Neural cell (in vitro differentiated cells): ENCODE measurements around the gene TEX2. TPM values are rescaled to one million over a fixed set of nuclear protein-coding genes. Genes with fewer than 3 reads are reported as not detected.
"Not testable (repeated sequence)": the region's sequence is repeated elsewhere in the genome, so short reads cannot be mapped to it uniquely, and the experiment has no call there.

Experiments used
- H2AFZ ChIP-seq: fragments of 200-600, 300-800 bp; sonication (generic), shearing (Covaris generic); 2 replicates; pipeline ENCODE4 v1.6.0; 2014; ENCODE audit warnings: low read depth, mild to moderate bottlenecking, antibody characterized with exemption, low read length, moderate library complexity
- H3F3A ChIP-seq: fragments of 200-600 bp; shearing (Covaris generic); 2 replicates; pipeline ENCODE4 v1.6.1; 2016; ENCODE audit warnings: mild to moderate bottlenecking, moderate library complexity, mixed read lengths, antibody characterized with exemption, low read length; ENCODE audit not compliant: insufficient read depth, poor library complexity, severe bottlenecking
- H3K27ac ChIP-seq: fragments of 200-600, 300-800 bp; sonication (generic), shearing (Covaris generic); 2 replicates; pipeline ENCODE4 v1.5.1; 2014; ENCODE audit warnings: mild to moderate bottlenecking, low read length, moderate library complexity
- H3K27me3 ChIP-seq: fragments of 300-800, 200-600 bp; sonication (generic), shearing (Covaris generic); 2 replicates; pipeline ENCODE4 v1.6.0; 2014; ENCODE audit warnings: mild to moderate bottlenecking, low read depth, low read length, moderate library complexity; ENCODE audit not compliant: insufficient read depth
- H3K36me3 ChIP-seq: fragments of 300-800, 200-600 bp; sonication (generic), shearing (Covaris generic); 2 replicates; pipeline ENCODE4 v1.5.1; 2014; ENCODE audit warnings: mild to moderate bottlenecking, antibody characterized with exemption, low read length, moderate library complexity; ENCODE audit not compliant: insufficient read depth
- H3K4me2 ChIP-seq: fragments of 300-800, 200-600 bp; sonication (generic), shearing (Covaris generic); 2 replicates; pipeline ENCODE4 v1.6.0; 2014; ENCODE audit warnings: mild to moderate bottlenecking, low read length
- H3K4me3 ChIP-seq: fragments of 300-800, 200-600 bp; sonication (generic), shearing (Covaris generic); 2 replicates; pipeline ENCODE4 v1.5.1; 2014; ENCODE audit warnings: mild to moderate bottlenecking, low read length, moderate library complexity
- H3K79me2 ChIP-seq: fragments of 200-600 bp; shearing (Covaris generic); replicated peaks from 2 replicates; pipeline ENCODE4 v1.6.0; 2014; ENCODE audit warnings: mild to moderate bottlenecking, low read length, moderate library complexity; ENCODE audit not compliant: insufficient read depth
- H3K9ac ChIP-seq: fragments of 300-800, 200-600 bp; sonication (generic), shearing (Covaris generic); 2 replicates; pipeline ENCODE4 v1.6.1; 2016; ENCODE audit warnings: mild to moderate bottlenecking, low read length, mixed read lengths
- H3K9me2 ChIP-seq: fragments of 200-600 bp; shearing (Covaris generic); 2 replicates; pipeline ENCODE4 v1.6.1; 2016; ENCODE audit warnings: mild to moderate bottlenecking, low read length, mixed read lengths; ENCODE audit not compliant: insufficient read depth
- H3K9me3 ChIP-seq: fragments of 200-600, 300-800 bp; sonication (generic), shearing (Covaris generic); 2 replicates; pipeline ENCODE4 v1.6.1; 2016; ENCODE audit warnings: mild to moderate bottlenecking, mixed run types, low read length, moderate library complexity, mixed read lengths
- H4K20me1 ChIP-seq: fragments of 200-600 bp; shearing (Covaris generic); 2 replicates; pipeline ENCODE4 v1.6.1; 2016; ENCODE audit warnings: mild to moderate bottlenecking, mixed run types; ENCODE audit not compliant: insufficient read depth
- EP300 ChIP-seq: fragments of 450-650 bp; conservative IDR thresholded peaks from 2 replicates; pipeline ENCODE4 v1.6.1; 2014; ENCODE audit warnings: antibody characterized with exemption, mild to moderate bottlenecking, moderate library complexity; ENCODE audit not compliant: poor library complexity, severe bottlenecking
- EZH2 ChIP-seq: fragments of 200-600, 300-800 bp; shearing (Covaris generic), sonication (generic); IDR thresholded peaks from 2 replicates; pipeline ENCODE4 v1.6.1; 2014; ENCODE audit warnings: antibody characterized with exemption, low read length, borderline replicate concordance, mild to moderate bottlenecking; ENCODE audit not compliant: insufficient read depth, poor library complexity, severe bottlenecking
- MXI1 ChIP-seq: fragments of 450-650 bp; conservative IDR thresholded peaks from 2 replicates; pipeline ENCODE4 v1.6.1; 2014; ENCODE audit warnings: antibody characterized with exemption, mild to moderate bottlenecking; ENCODE audit not compliant: poor library complexity, severe bottlenecking
- RAD21 ChIP-seq: fragments of 450-650 bp; conservative IDR thresholded peaks from 2 replicates; pipeline ENCODE4 v1.6.1; 2014; ENCODE audit warnings: antibody characterized with exemption, mild to moderate bottlenecking, moderate library complexity
- REST ChIP-seq: IDR thresholded peaks from 2 replicates; pipeline ENCODE4 v1.6.1; 2012; ENCODE audit warnings: borderline replicate concordance
- SMC3 ChIP-seq: fragments of 450-650 bp; conservative IDR thresholded peaks from 2 replicates; pipeline ENCODE4 v1.6.1; 2014; ENCODE audit warnings: antibody characterized with exemption, mild to moderate bottlenecking, moderate library complexity; ENCODE audit not compliant: poor library complexity
- TAF1 ChIP-seq: IDR thresholded peaks from 2 replicates; pipeline ENCODE4 v1.6.1; 2012; ENCODE audit warnings: low read depth
- polyA plus RNA-seq: library from polyadenylated mRNA; depleted of rRNA; stranded (reverse); fragments of >200 nt; gene quantifications from 2 replicates; pipeline ENCODE4 v1.2.3, GENCODE V29; 2014
- TF ChIP-seq, protein P1 (sequence below): fragments of 450-650 bp; IDR thresholded peaks from 2 replicates; pipeline ENCODE4 v1.5.1; 2014; ENCODE audit warnings: antibody characterized with exemption, mild to moderate bottlenecking, moderate library complexity; ENCODE audit not compliant: poor library complexity, severe bottlenecking

TEX2 gene
- polyA plus RNA-seq, 1 donor from 2014 or later = 19.7 TPM

- no peaks in the 10 kb centered on the region for H4K20me1 ChIP-seq
- no peaks in the 10 kb centered on the region for H3K79me2 ChIP-seq
- H3K36me3 ChIP-seq = no peaks in the 10 kb centered on the region
- no peaks in the 10 kb centered on the region for H3F3A ChIP-seq
- H3K9me2 ChIP-seq = no peaks in the 10 kb centered on the region
- H3K9me3 ChIP-seq = no peaks in the 10 kb centered on the region
- H3K27ac ChIP-seq = no peak overlapping the region
- no peak overlapping the region for H3K4me3 ChIP-seq
- H3K4me2 ChIP-seq = no peak overlapping the region
- no peak for TF ChIP-seq TAF1
- no peak overlapping the region for H2AFZ ChIP-seq
- no peak overlapping the region for H3K9ac ChIP-seq
- H3K27me3 ChIP-seq = no peaks in the 10 kb centered on the region
Measured at GRCh38 chr17:64221679-64222078, 41.4 kb downstream of the TEX2 start.

GRCh38 chr17:64220604-64221003 lies 42.5 kb downstream of the TEX2 start:
- not testable (repeated sequence) for H3K9ac ChIP-seq, H3K9me2 ChIP-seq, H3K4me3 ChIP-seq, H3K9me3 ChIP-seq, H2AFZ ChIP-seq, H3K36me3 ChIP-seq, H4K20me1 ChIP-seq, H3K4me2 ChIP-seq, H3K27me3 ChIP-seq, H3F3A ChIP-seq, H3K27ac ChIP-seq, H3K79me2 ChIP-seq

DNA sequence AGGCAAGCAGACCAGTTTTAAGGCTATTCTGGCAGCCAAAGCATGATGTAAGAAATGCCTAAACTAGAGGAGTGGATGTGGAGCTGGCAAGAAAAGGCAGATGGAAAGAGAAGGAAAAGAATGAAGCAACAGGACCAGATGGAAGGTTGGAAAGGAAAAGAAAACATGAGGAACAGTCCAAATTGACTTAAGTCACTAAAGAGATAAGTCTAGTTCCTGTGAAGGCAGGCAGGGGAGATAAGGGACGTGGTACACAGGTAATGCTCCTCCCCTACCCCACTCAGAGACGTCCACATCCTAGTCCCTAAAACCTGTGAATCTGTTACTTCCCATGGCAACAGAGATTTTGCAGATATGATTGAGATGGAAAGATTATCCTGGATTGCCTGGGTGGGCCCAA lies 43.5 kb downstream of the TEX2 start:
- Histone ChIP-seq H3K9me3 (no peaks in the 10 kb centered on the region), H3K79me2 (no peaks in the 10 kb centered on the region), H3K9me2 (no peaks in the 10 kb centered on the region), H3K4me2 (no peak overlapping the region), H3K9ac (no peak overlapping the region), H4K20me1 (no peaks in the 10 kb centered on the region), H2AFZ (no peak overlapping the region), H3K36me3 (no peaks in the 10 kb centered on the region), H3K27ac (no peak overlapping the region), H3K27me3 (no peaks in the 10 kb centered on the region), H3F3A (no peaks in the 10 kb centered on the region), H3K4me3 (no peak overlapping the region)
- TF ChIP-seq RAD21 (no peak), TAF1 (no peak), SMC3 (no peak), EP300 (no peak), EZH2 (no peak), MXI1 (no peak), REST (no peak)
- TF ChIP-seq, protein P1, sequence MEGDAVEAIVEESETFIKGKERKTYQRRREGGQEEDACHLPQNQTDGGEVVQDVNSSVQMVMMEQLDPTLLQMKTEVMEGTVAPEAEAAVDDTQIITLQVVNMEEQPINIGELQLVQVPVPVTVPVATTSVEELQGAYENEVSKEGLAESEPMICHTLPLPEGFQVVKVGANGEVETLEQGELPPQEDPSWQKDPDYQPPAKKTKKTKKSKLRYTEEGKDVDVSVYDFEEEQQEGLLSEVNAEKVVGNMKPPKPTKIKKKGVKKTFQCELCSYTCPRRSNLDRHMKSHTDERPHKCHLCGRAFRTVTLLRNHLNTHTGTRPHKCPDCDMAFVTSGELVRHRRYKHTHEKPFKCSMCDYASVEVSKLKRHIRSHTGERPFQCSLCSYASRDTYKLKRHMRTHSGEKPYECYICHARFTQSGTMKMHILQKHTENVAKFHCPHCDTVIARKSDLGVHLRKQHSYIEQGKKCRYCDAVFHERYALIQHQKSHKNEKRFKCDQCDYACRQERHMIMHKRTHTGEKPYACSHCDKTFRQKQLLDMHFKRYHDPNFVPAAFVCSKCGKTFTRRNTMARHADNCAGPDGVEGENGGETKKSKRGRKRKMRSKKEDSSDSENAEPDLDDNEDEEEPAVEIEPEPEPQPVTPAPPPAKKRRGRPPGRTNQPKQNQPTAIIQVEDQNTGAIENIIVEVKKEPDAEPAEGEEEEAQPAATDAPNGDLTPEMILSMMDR = no peak
